Cardiac fibroblast (primary cell): ENCODE measurements around the gene XG.
"Not testable (repeated sequence)": the region's sequence is repeated elsewhere in the genome, so short reads cannot be mapped to it uniquely, and the experiment has no call there.

Experiments
- DNase-seq, 2 donors: peaks; one replicate each; pipeline versions ENCODE4 v3.0.0 to v3.0.0-alpha.2; 2010; ENCODE audit warnings: low read depth in 2 of 2
- H3K4me3 ChIP-seq, 2 donors: replicated peaks in 1 of 2; 1 replicate in 1 of 2; 2 replicates in 1 of 2; pipeline ENCODE4 v1.5.1; 2011; ENCODE audit warnings: low read depth in 2 of 2, low read length in 2 of 2, mild to moderate bottlenecking in 2 of 2, moderate library complexity in 1 of 2
- CTCF ChIP-seq: IDR thresholded peaks from one replicate; pipeline ENCODE4 v1.5.1; 2011; ENCODE audit warnings: low read depth, mild to moderate bottlenecking, low read length, inconsistent platforms

The XG gene

GRCh38 chrX:2767631-2768455, 16.0 kb downstream of the XG start:
- TF ChIP-seq CTCF: no peak

GRCh38 chrX:2769615-2770014, 17.8 kb downstream of the XG start:
- no peak for TF ChIP-seq CTCF
- no peak for DNase-seq
- no peak overlapping the region for H3K4me3 ChIP-seq

More at GRCh38 chrX:2767631-2768455, 16.0 kb downstream of the XG start:
- peak; percentile 49 to 61 for DNase-seq
- no peak overlapping the region for H3K4me3 ChIP-seq

- not testable (repeated sequence) for H3K4me3 ChIP-seq, DNase-seq
These were observed 21.6 kb downstream of the XG start for GRCh38 chrX:2773166-2774055.

- no peak for DNase-seq
- no peak for TF ChIP-seq CTCF
- H3K4me3 ChIP-seq: no peak overlapping the region
These were observed 22.2 kb downstream of the XG start for GRCh38 chrX:2774057-2774456.

- H3K4me3 ChIP-seq: no peak overlapping the region
- no peak for TF ChIP-seq CTCF
- no peak for DNase-seq
These were observed 22.9 kb downstream of the XG start for GRCh38 chrX:2774776-2775175.

- not testable (repeated sequence) for DNase-seq, H3K4me3 ChIP-seq
These were observed 28.8 kb downstream of the XG start for GRCh38 chrX:2780472-2781225.

- no peak for DNase-seq
- no peak for TF ChIP-seq CTCF
- no peak overlapping the region for H3K4me3 ChIP-seq
These were observed 29.4 kb downstream of the XG start for GRCh38 chrX:2781226-2781571.
